ENCODE data around the gene RIN3. TPM values are rescaled to one million over a fixed set of nuclear protein-coding genes. Genes with fewer than 3 reads are reported as not detected.
A peak's percentile ranks its signal among the peaks of the same experiment; 100 is the strongest.

RIN3 gene
- total and polyA plus RNA-seq, 12 donors = 3.9 to 63.2 (median 30.3) TPM

- Histone ChIP-seq H3K9me3 (replicated peaks in 1 of 3) (no peaks in the 10 kb centered on the region), H3K4me1 (replicated peaks in 1 of 2) (peaks cover 18 to 27% of the 10 kb centered on the region in 2 donors), H3K36me3 (replicated peaks in 1 of 2) (no peaks in the 10 kb centered on the region), H3K4me3 (no peak overlapping the region), H3K27ac (peak overlapping the region; percentile 62 to 91 (median 82)), H3K27me3 (no peaks in the 10 kb centered on the region)
- WGBS, 4 donors = 82 to 87% (median 85%) methylated on average over 3 of the region's 3 CpGs
- DNase-seq = peak in 4 of 7 donors; percentile 20 to 51 (median 38)
- no peak for TF ChIP-seq POLR2A (IDR thresholded peaks at IDR 0.05)
- TF ChIP-seq, protein P1, sequence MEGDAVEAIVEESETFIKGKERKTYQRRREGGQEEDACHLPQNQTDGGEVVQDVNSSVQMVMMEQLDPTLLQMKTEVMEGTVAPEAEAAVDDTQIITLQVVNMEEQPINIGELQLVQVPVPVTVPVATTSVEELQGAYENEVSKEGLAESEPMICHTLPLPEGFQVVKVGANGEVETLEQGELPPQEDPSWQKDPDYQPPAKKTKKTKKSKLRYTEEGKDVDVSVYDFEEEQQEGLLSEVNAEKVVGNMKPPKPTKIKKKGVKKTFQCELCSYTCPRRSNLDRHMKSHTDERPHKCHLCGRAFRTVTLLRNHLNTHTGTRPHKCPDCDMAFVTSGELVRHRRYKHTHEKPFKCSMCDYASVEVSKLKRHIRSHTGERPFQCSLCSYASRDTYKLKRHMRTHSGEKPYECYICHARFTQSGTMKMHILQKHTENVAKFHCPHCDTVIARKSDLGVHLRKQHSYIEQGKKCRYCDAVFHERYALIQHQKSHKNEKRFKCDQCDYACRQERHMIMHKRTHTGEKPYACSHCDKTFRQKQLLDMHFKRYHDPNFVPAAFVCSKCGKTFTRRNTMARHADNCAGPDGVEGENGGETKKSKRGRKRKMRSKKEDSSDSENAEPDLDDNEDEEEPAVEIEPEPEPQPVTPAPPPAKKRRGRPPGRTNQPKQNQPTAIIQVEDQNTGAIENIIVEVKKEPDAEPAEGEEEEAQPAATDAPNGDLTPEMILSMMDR (IDR thresholded peaks at IDR 0.05) = no peak
- intact Hi-C loops (cut with DNase I) = no loop called here
Observed at GRCh38 chr14:92473969-92474535, 39.5 kb upstream of the RIN3 start.

- Histone ChIP-seq H3K36me3 (replicated peaks in 1 of 2) (no peaks in the 10 kb centered on the region), H3K4me3 (no peak overlapping the region), H3K27ac (peak overlapping the region in 4 of 5 donors; percentile 12 to 69 (median 42)), H3K27me3 (no peaks in the 10 kb centered on the region), H3K9me3 (replicated peaks in 1 of 3) (no peaks in the 10 kb centered on the region), H3K4me1 (replicated peaks in 1 of 2) (peaks cover 18 to 27% of the 10 kb centered on the region in 2 donors)
- TF ChIP-seq POLR2A (IDR thresholded peaks at IDR 0.05) = no peak
- TF ChIP-seq, protein P1 (IDR thresholded peaks at IDR 0.05) = no peak
- 67 to 88% (median 83%) methylated on average over 1 of the region's 1 CpG for WGBS, 4 donors
- intact Hi-C loops (cut with DNase I) = no loop called here
- DNase-seq = peak in 2 of 7 donors; percentile 13 to 27
Observed at GRCh38 chr14:92475037-92475436, 38.5 kb upstream of the RIN3 start.

DNA sequence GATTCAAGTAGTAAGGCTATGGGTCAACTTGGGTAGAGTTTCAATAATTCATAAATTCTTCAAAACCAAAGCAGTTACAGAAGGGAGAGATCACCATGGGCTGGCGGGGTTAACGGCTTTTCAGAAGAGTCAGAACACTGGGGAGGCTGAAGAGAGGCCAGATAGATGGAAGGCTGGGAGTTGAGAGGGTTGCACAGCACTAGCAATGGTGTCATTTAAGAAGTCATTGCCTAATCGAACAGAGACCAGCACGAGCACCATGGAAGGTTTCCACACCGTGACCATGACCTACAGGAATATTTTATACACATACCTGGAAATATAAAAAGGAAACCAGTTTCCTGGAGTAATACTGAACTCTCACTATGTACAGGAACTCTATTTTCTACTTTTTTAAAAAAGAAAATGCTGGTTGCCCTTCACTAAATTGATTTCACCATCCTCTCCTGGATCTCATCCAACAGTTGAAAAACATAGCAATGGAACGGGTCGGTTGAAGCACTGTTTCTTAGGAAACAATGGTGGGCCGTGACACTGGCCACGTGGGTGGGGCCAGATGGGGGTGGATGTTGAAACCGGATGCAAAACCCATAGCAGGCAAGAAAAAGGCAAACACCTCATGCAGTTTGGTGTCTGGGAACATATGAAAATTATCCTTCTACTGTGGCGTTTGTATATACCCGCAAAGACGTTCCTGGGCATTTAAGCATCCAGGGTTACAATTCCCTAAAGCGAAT, 38.0 kb upstream of the RIN3 start:
- WGBS, 4 donors = 41 to 57% (median 46%) methylated on average over 14 of the region's 14 CpGs
- peaks cover 18 to 27% of the 10 kb centered on the region in 2 donors for H3K4me1 ChIP-seq (replicated peaks in 1 of 2)
- no peaks in the 10 kb centered on the region for H3K36me3 ChIP-seq (replicated peaks in 1 of 2)
- H3K27ac ChIP-seq = peak overlapping the region; percentile 12 to 69 (median 54)
- H3K4me3 ChIP-seq = no peak overlapping the region
- H3K9me3 ChIP-seq (replicated peaks in 1 of 3) = no peaks in the 10 kb centered on the region
- H3K27me3 ChIP-seq = no peaks in the 10 kb centered on the region
- intact Hi-C loops (cut with DNase I) = no loop called here
- TF ChIP-seq POLR2A (IDR thresholded peaks at IDR 0.05) = no peak
- TF ChIP-seq, protein P1 (IDR thresholded peaks at IDR 0.05) = no peak
- peak in 6 of 7 donors; percentile 72 to 86 (median 82) for DNase-seq

DNA sequence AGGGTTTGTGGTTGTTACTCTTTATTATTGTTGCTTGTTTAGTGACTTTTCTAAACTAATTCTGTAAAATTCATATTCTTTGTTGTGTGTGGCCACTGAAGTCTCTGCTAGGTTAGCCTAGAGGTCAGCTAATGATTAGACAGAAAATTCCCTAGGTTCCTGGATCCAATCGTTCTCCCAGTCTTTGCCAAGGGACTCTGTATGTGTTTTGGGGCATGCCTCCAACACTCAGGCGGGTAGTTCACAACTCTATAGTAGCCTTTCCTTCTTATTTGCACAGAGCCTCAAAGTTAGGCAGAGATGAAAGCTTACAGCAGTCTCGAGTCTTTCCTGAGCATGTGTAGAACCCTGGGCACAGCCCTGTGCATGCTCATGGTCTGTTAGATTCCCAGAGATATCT, 32.7 kb upstream of the RIN3 start:
- peaks cover 8 to 13% of the 10 kb centered on the region in 2 donors for H3K4me1 ChIP-seq (replicated peaks in 1 of 2)
- TF ChIP-seq, protein P1 (IDR thresholded peaks at IDR 0.05) = no peak
- TF ChIP-seq POLR2A (IDR thresholded peaks at IDR 0.05) = no peak
- H3K9me3 ChIP-seq (replicated peaks in 1 of 3) = no peaks in the 10 kb centered on the region
- 82 to 91% (median 83%) methylated on average over 3 of the region's 3 CpGs for WGBS, 4 donors
- no peak overlapping the region for H3K27ac ChIP-seq
- intact Hi-C loops (cut with DNase I) = no loop called here
- no peak for DNase-seq
- no peaks in the 10 kb centered on the region for H3K36me3 ChIP-seq (replicated peaks in 1 of 2)
- H3K4me3 ChIP-seq = no peak overlapping the region
- no peaks in the 10 kb centered on the region for H3K27me3 ChIP-seq

Data from adrenal gland (tissue), 12 donors.